Endodermal cell (in vitro differentiated cells): Measurements from ENCODE around the gene CKAP4. TPM values are rescaled to one million over a fixed set of nuclear protein-coding genes. Genes with fewer than 3 reads are reported as not detected.
A peak's percentile ranks its signal among the peaks of the same experiment; 100 is the strongest.

Source experiments
- DNase-seq: peaks from one replicate; pipeline ENCODE4 v3.0.0-alpha.2; 2017
- H3K27ac ChIP-seq: 2 replicates; pipeline ENCODE4 v1.5.1; 2013; ENCODE audit warnings: mild to moderate bottlenecking, low read depth, low read length, moderate library complexity
- H3K27me3 ChIP-seq: 2 replicates; pipeline ENCODE4 v1.6.1; 2013; ENCODE audit warnings: mild to moderate bottlenecking, low read length, moderate library complexity; ENCODE audit not compliant: insufficient read depth, control insufficient read depth, poor library complexity, severe bottlenecking
- H3K36me3 ChIP-seq: 2 replicates; pipeline ENCODE4 v1.7.0; 2013; ENCODE audit warnings: mild to moderate bottlenecking, low read length, moderate library complexity; ENCODE audit not compliant: control insufficient read depth, insufficient read depth
- H3K4me1 ChIP-seq: one replicate; pipeline ENCODE4 v1.7.0; 2013; ENCODE audit warnings: low read length; ENCODE audit not compliant: control insufficient read depth, insufficient read depth
- H3K4me3 ChIP-seq: 2 replicates; pipeline ENCODE4 v1.5.1; 2013; ENCODE audit warnings: mild to moderate bottlenecking, low read length, moderate library complexity
- H3K9ac ChIP-seq: 2 replicates; pipeline ENCODE4 v1.6.1; 2013; ENCODE audit warnings: mild to moderate bottlenecking, low read length, moderate library complexity; ENCODE audit not compliant: poor library complexity, severe bottlenecking; ENCODE audit errors: extremely low read depth
- H3K9me3 ChIP-seq: 2 replicates; pipeline ENCODE4 v1.6.1; 2013; ENCODE audit warnings: mild to moderate bottlenecking, low read length, moderate library complexity; ENCODE audit not compliant: control insufficient read depth
- H3K27ac Mint-ChIP-seq: 2 replicates; pipeline ENCODE4 v1.8.0; 2020; ENCODE audit warnings: mixed read lengths
- H3K27me3 Mint-ChIP-seq: 2 replicates; pipeline ENCODE4 v1.8.0; 2021; ENCODE audit warnings: mild to moderate bottlenecking, mixed read lengths; ENCODE audit not compliant: insufficient read depth
- H3K36me3 Mint-ChIP-seq: 2 replicates; pipeline ENCODE4 v1.8.0; 2020; ENCODE audit warnings: low read depth, mixed read lengths
- H3K4me1 Mint-ChIP-seq: 2 replicates; pipeline ENCODE4 v1.8.0; 2020; ENCODE audit warnings: mixed read lengths
- H3K4me3 Mint-ChIP-seq: 2 replicates; pipeline ENCODE4 v1.8.0; 2020; ENCODE audit warnings: mild to moderate bottlenecking, moderate library complexity, mixed read lengths
- H3K9me3 Mint-ChIP-seq: 2 replicates; pipeline ENCODE4 v1.8.0; 2020; ENCODE audit warnings: mild to moderate bottlenecking, mixed read lengths
- WGBS, 2 experiments: methylation state at CpG; one replicate each; pipeline versions ENCODE4 v1.1.5 to v1.1.7; 2013; ENCODE audit warnings: missing lambda C conversion rate in 2 of 2, mixed read lengths in 1 of 2; ENCODE audit not compliant: insufficient coverage in 1 of 2, insufficient read length in 1 of 2; 5-methylcytosine and 5-hydroxymethylcytosine counted together
- total RNA-seq, 2 donors: library from RNA; stranded (reverse); fragmentation: NEBNext Ultra II Directional in 1 of 2; extraction: Animal tissue kit (Norgen Biotek cat#: 25700) in 1 of 2; gene quantifications; 2 replicates in 1 of 2; 3 replicates in 1 of 2; pipeline ENCODE4 v1.2.1, GENCODE V29; 2021
- TF ChIP-seq, protein P1 (sequence below): fragments of 200-600 bp; sonication (generic); conservative IDR thresholded peaks from 2 replicates; pipeline ENCODE4 v1.5.0; 2021; ENCODE audit warnings: antibody characterized with exemption, mild to moderate bottlenecking

The CKAP4 gene
- total RNA-seq, 2 donors from 2014 or later, result 88.9 to 93.3 TPM

DNA sequence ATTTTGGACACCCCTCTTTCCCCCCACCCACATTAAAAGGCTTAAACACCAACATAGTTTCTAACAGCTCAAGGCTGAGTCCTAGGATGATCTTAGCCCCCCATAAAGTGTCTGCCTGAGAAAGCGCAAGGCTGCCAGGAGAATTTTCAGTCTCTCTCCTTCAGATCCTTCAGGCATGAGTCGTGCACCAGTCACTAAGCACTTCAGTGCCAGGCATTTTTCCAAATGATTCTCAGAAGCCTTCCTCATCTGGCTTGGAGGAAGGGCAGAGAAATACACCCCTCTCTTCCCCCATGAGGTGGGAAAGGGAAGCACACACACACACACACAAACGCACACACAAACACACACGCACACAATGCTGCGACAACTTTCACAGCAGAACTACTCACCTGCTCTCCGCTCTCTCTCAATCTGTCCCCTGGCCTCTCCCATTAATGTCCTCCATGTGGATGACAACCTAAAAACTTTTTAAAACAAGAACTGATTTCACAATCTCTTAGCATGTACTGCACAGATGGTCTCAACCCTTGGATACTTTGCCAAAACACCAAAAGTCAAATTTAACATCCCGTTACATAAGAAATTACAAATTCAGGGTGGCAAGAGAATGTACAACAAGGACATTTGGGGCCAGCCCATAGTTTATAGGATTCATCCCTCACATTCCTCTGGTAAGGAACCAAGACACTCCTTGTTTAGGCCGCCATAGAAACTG lies 49.8 kb downstream of the CKAP4 start:
- TF ChIP-seq, protein P1, sequence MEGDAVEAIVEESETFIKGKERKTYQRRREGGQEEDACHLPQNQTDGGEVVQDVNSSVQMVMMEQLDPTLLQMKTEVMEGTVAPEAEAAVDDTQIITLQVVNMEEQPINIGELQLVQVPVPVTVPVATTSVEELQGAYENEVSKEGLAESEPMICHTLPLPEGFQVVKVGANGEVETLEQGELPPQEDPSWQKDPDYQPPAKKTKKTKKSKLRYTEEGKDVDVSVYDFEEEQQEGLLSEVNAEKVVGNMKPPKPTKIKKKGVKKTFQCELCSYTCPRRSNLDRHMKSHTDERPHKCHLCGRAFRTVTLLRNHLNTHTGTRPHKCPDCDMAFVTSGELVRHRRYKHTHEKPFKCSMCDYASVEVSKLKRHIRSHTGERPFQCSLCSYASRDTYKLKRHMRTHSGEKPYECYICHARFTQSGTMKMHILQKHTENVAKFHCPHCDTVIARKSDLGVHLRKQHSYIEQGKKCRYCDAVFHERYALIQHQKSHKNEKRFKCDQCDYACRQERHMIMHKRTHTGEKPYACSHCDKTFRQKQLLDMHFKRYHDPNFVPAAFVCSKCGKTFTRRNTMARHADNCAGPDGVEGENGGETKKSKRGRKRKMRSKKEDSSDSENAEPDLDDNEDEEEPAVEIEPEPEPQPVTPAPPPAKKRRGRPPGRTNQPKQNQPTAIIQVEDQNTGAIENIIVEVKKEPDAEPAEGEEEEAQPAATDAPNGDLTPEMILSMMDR, result no peak
- 85 to 96% methylated on average over 5 to 8 of the region's 8 CpGs for WGBS, 2 experiments

DNA sequence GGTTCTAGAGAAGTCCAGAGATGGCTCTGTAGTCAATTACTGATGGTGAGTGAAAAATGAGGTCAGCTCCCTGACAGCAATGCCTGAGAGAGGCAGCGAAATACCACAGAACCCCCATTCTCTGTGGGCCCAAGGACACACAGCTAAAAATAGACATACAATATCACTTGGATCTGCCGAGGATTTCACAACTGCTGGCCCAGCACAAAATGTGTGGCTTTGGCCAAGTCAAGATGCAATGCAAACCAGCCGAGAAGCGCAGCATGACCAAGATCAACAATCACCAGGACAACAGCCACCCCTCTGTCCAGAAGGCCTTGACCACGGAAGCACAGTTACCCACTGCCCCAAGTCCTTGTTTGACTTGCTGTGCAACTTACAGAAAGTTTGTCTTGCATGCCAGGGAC lies 52.2 kb downstream of the CKAP4 start:
- Mint-ChIP-seq H3K4me3 (no peak overlapping the region), H3K27me3 (peaks cover 3% of the 10 kb centered on the region), H3K36me3 (no peaks in the 10 kb centered on the region), H3K4me1 (no peaks in the 10 kb centered on the region), H3K9me3 (no peaks in the 10 kb centered on the region), H3K27ac (no peak overlapping the region)
- Histone ChIP-seq H3K4me3 (no peak overlapping the region), H3K4me1 (no peaks in the 10 kb centered on the region), H3K27me3 (no peaks in the 10 kb centered on the region), H3K36me3 (no peaks in the 10 kb centered on the region), H3K9ac (no peak overlapping the region), H3K9me3 (no peaks in the 10 kb centered on the region), H3K27ac (no peak overlapping the region)
- 90 to 93% methylated on average over 3 to 5 of the region's 5 CpGs for WGBS, 2 experiments
- peak; percentile 34 for DNase-seq
- TF ChIP-seq, protein P1, result no peak

More for the DNA sequence above, 49.8 kb downstream of the CKAP4 start:
- Histone ChIP-seq H3K9ac (no peak overlapping the region), H3K4me3 (no peak overlapping the region), H3K27ac (no peak overlapping the region), H3K9me3 (no peaks in the 10 kb centered on the region), H3K27me3 (no peaks in the 10 kb centered on the region), H3K36me3 (no peaks in the 10 kb centered on the region), H3K4me1 (no peaks in the 10 kb centered on the region)
- H3K36me3 Mint-ChIP-seq, result no peaks in the 10 kb centered on the region
- no peaks in the 10 kb centered on the region for H3K9me3 Mint-ChIP-seq
- no peak overlapping the region for H3K4me3 Mint-ChIP-seq
- peak; percentile 29 for DNase-seq
- H3K4me1 Mint-ChIP-seq, result no peaks in the 10 kb centered on the region
- H3K27me3 Mint-ChIP-seq, result peaks cover 3% of the 10 kb centered on the region
- H3K27ac Mint-ChIP-seq, result no peak overlapping the region

GRCh38 chr12:106194351-106194750 lies 53.5 kb downstream of the CKAP4 start:
- WGBS, 2 experiments, result 94% methylated on average over 2 of the region's 3 CpGs; no CpG with 5 or more reads in 1 of the 2 experiments
- no peak for DNase-seq
- Histone ChIP-seq H3K27me3 (no peaks in the 10 kb centered on the region), H3K27ac (no peak overlapping the region), H3K9ac (no peak overlapping the region), H3K9me3 (no peaks in the 10 kb centered on the region), H3K4me1 (no peaks in the 10 kb centered on the region), H3K4me3 (no peak overlapping the region), H3K36me3 (no peaks in the 10 kb centered on the region)
- Mint-ChIP-seq H3K27me3 (peaks cover 3% of the 10 kb centered on the region), H3K4me1 (no peaks in the 10 kb centered on the region), H3K4me3 (no peak overlapping the region), H3K27ac (no peak overlapping the region), H3K36me3 (no peaks in the 10 kb centered on the region), H3K9me3 (no peaks in the 10 kb centered on the region)
- TF ChIP-seq, protein P1, result no peak
